IPS-18a (cell line): ENCODE data around the gene THRB.

ENCODE experiments used
- H3K27ac ChIP-seq: one replicate; pipeline ENCODE4 v1.5.1; 2013; ENCODE audit warnings: low read length
- H3K27me3 ChIP-seq: one replicate; pipeline ENCODE4 v1.6.1; 2013; ENCODE audit warnings: mild to moderate bottlenecking, low read length; ENCODE audit not compliant: control insufficient read depth, insufficient read depth
- H3K36me3 ChIP-seq: one replicate; pipeline ENCODE4 v1.6.1; 2013; ENCODE audit warnings: low read depth, low read length; ENCODE audit not compliant: control insufficient read depth
- H3K4me1 ChIP-seq: one replicate; pipeline ENCODE4 v1.6.1; 2013; ENCODE audit warnings: low read depth, low read length; ENCODE audit not compliant: control insufficient read depth
- H3K4me3 ChIP-seq: one replicate; pipeline ENCODE4 v1.5.1; 2013; ENCODE audit warnings: low read length
- H3K9ac ChIP-seq: one replicate; pipeline ENCODE4 v1.6.1; 2013; ENCODE audit warnings: mild to moderate bottlenecking, low read length, moderate library complexity
- H3K9me3 ChIP-seq: one replicate; pipeline ENCODE4 v1.6.1; 2013; ENCODE audit warnings: low read depth, low read length; ENCODE audit not compliant: control insufficient read depth

The THRB gene

DNA sequence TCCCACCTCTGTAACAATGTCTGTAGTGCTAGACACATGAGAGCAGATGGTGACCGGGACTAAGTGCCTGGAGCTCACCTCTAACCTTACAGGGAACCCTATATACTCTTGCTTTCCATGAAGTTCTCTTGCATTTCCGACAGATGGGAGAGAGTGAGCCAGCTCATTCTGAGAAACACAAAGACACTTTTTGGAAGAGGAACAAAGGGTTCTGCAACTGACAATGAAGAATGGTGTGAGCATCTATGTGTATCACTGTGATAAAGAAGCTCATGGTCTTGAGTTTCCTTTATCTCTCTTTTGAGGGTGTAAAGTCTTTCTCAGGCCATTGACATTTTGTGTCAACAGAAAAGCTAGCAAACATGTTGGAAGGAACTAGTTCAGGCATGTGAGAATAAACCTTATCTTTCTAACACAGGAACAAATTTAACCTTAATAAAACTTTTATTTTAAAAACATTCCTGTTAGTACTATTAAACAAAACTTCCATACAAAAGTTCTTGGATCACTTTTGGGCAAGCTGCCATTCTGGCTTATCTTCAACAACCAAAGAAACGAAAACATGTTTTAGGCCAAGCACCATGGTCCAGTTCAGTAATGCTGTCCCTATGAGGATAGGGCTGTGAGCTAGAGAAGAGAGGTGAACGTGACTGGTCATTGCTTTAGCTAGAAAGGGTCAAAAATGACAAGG, 142.7 kb downstream of the THRB start:
- Histone ChIP-seq H3K27ac (no peak overlapping the region), H3K9me3 (no peaks in the 10 kb centered on the region), H3K27me3 (no peaks in the 10 kb centered on the region), H3K4me1 (peaks cover 4% of the 10 kb centered on the region), H3K9ac (no peak overlapping the region), H3K4me3 (no peak overlapping the region), H3K36me3 (no peaks in the 10 kb centered on the region)

DNA sequence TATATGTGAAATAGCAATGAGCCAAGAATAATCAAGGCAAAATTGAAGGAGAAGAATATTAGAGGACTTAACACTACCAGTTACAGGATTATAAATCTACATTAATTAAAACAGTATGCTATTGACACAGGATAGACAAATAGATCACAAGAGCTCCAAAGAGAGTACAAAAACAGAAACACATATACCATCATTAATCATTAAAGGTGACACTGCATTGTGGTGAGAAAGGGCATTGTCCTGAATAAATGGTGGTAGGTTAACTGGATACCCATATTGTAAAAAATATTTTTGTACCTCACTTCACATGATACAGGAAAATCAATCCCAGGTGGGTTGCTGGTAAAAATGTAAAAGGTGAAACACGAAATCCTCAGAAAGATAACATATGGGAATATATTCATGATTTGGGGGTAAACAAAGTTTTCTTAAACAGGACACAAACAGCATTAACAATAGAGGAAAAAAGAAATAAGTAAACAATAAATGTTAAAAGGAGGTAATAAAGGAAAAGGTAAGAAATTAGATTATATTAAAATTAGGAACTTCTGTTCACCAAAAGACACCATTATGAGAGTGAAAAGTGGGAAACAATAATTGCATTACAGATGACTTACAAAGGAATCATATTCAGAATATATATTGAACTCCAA, 145.2 kb downstream of the THRB start:
- Histone ChIP-seq H3K9me3 (no peaks in the 10 kb centered on the region), H3K4me1 (peaks cover 4% of the 10 kb centered on the region), H3K36me3 (no peaks in the 10 kb centered on the region), H3K4me3 (no peak overlapping the region), H3K27ac (no peak overlapping the region), H3K9ac (no peak overlapping the region), H3K27me3 (no peaks in the 10 kb centered on the region)

DNA sequence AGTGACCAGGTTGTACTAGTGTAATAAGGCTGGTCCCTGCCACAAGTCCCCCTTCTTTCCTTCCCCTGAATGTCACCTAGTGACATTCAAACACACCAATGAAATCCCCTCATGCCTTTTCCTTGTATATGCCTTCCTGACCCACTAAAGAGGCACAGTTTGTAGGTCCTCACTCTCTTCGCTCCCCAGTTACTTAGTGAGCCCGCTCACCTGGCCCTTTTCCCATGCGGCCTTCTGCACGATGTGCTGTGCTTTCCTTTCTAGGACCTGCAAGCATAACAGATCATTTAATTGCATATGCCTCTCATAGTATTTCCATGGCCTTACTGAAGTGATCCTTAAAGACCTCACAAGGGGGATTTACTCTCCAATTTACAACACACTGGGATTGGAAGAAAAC, 146.3 kb downstream of the THRB start:
- Histone ChIP-seq H3K4me1 (peaks cover 4% of the 10 kb centered on the region), H3K9ac (no peak overlapping the region), H3K9me3 (no peaks in the 10 kb centered on the region), H3K27ac (no peak overlapping the region), H3K36me3 (no peaks in the 10 kb centered on the region), H3K4me3 (no peak overlapping the region), H3K27me3 (no peaks in the 10 kb centered on the region)

DNA sequence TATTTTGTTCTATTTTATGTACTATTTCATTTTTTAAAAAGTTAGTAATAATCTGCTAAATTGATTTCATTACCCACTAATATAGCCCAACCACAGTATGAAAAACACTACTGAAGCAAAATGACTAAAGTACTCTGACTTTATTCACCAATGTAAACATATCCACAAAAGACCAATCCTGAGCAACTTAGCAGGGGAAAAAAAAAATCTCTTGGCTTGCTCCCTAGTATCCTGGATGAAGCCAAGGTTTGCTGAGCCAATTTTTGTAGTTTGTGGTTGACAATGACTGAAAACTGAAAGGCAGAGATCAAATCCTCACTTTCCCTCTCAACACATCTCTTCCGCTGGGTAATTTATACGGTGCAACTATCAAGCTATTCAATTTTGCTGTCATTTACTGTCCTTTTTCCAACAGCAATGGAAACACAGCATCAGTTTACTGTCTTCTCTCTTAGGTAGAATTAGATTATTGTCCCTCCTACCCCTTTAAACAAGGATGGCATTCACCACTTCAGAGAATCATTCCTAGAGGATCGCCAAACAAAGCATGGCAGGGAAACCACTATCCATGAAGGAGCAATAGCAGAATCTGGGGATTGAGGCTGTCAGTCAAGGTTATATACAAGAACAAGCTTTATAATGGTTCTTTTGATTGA, 149.7 kb downstream of the THRB start:
- Histone ChIP-seq H3K27ac (no peak overlapping the region), H3K9ac (no peak overlapping the region), H3K36me3 (no peaks in the 10 kb centered on the region), H3K9me3 (no peaks in the 10 kb centered on the region), H3K4me1 (peaks cover 4% of the 10 kb centered on the region), H3K27me3 (no peaks in the 10 kb centered on the region), H3K4me3 (no peak overlapping the region)

DNA sequence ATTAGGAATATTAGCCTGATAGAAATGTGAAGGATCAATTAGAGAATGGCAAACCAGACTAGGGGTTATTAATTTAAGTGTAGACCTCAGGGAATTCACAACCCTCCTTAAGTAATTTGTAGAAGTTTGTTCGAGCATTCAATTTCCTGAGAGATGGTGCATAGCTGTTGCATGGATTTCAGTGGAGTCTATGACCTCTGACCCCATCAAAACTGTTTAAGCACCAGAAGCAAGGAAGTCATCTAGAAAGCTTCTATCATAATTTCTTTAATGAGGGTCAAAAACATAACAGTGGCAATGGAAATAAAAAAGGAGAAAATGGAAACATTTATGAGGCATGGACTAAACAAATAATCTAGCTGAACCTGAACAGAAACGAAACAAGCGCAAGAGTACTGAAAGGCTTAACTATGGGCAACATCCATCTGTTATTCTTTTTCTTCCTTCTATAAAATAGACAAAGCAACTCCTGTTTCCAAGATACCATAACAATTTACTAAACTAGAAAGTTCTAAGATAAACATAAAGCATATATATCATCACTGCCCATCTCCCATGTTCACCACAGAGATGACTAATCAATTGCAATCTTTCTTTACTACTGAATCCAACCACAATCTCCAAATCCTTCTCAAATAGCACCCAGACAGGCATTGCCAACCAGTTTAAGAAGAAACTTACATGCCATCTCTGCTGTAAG, 151.4 kb downstream of the THRB start:
- Histone ChIP-seq H3K4me3 (no peak overlapping the region), H3K4me1 (no peaks in the 10 kb centered on the region), H3K9me3 (no peaks in the 10 kb centered on the region), H3K27ac (no peak overlapping the region), H3K9ac (no peak overlapping the region), H3K27me3 (no peaks in the 10 kb centered on the region), H3K36me3 (no peaks in the 10 kb centered on the region)

DNA sequence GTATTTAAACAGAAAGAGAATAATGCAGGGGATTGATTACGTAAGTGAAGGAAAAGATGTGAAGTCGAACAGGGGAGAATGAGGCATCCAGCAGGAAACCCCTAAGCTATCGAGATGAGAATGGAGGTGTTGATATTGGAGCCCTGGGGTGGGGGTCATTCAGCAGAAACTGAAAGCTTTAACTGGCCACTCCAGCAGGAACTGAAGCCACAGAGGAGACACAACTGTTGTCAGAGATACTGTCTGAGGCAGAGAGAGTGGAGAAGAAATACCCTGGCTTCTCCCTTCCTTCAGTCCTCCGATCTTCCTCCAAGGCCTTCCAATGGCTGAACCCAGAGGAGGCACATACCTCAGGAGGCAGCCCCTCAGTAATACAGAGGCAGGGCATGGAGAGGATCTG, 152.4 kb downstream of the THRB start:
- no peaks in the 10 kb centered on the region for H3K9me3 ChIP-seq
- H3K4me3 ChIP-seq = no peak overlapping the region
- H3K36me3 ChIP-seq = no peaks in the 10 kb centered on the region
- no peak overlapping the region for H3K9ac ChIP-seq
- H3K27ac ChIP-seq = no peak overlapping the region
- H3K4me1 ChIP-seq = no peaks in the 10 kb centered on the region
- H3K27me3 ChIP-seq = no peaks in the 10 kb centered on the region

DNA sequence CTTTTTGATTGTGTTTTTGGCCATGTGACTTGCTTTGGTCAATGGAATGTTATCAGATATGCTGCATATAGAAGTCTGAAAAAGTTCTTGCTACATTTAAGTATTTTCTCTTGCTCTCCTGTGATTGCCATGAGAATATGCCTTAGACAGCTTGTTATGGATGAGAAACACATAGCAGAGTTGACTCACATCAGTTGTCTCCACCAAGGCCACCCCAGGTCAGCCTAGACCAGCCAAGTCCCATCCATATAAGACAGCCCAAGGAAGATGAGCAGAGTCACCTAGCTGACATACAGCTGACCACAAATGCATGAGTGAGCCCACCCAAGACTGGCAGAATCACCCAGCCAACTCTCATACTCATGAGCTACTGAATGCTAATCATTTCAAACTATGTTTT, 153.0 kb downstream of the THRB start:
- no peak overlapping the region for H3K9ac ChIP-seq
- H3K36me3 ChIP-seq = no peaks in the 10 kb centered on the region
- no peaks in the 10 kb centered on the region for H3K9me3 ChIP-seq
- H3K4me3 ChIP-seq = no peak overlapping the region
- no peaks in the 10 kb centered on the region for H3K27me3 ChIP-seq
- H3K4me1 ChIP-seq = no peaks in the 10 kb centered on the region
- no peak overlapping the region for H3K27ac ChIP-seq

DNA sequence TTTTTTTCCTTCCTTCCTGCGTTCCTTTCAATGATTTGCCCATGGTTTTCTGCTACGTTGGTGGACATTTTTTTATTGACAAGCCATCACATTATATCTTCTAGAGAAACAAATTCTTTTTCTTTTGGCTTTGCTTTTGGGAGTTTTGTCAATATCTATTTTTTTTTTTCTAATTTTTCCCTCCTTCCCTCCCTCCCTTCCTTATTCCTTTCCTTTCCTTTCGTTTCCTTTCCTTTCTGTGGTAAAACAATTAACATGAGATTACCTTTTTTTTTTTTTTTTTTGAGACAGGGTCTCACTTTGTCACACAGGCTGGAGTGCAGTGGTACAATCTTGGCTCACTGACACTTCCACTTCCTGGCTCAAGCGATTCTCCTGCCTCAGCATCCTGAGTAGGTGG, 153.7 kb downstream of the THRB start:
- Histone ChIP-seq H3K36me3 (no peaks in the 10 kb centered on the region), H3K9ac (no peak overlapping the region), H3K4me1 (no peaks in the 10 kb centered on the region)

DNA sequence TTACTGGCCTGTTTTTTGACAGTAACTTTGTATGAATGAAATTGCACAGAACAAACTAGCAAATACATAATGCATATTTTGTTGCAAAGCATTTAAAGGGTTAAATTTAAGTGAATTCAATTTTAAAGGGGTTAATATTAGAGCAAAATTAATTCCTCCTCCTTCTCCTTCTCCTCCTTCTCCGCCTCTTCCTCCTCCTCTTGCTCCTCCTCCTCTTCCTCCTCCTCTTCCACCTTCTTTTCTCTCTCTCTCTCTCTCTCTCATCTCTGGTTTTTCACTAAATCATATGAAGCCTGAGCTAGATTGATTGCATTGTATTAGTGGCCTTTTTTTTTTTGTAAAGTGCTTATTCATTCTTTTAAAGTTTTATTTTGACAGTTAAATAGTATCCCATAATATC, 154.5 kb downstream of the THRB start:
- H3K9ac ChIP-seq = no peak overlapping the region
- H3K4me3 ChIP-seq = no peak overlapping the region
- no peaks in the 10 kb centered on the region for H3K36me3 ChIP-seq
- H3K27me3 ChIP-seq = no peaks in the 10 kb centered on the region
- H3K27ac ChIP-seq = no peak overlapping the region
- no peaks in the 10 kb centered on the region for H3K4me1 ChIP-seq
- H3K9me3 ChIP-seq = no peaks in the 10 kb centered on the region

More for the DNA sequence above, 153.7 kb downstream of the THRB start:
- no peaks in the 10 kb centered on the region for H3K9me3 ChIP-seq
- no peaks in the 10 kb centered on the region for H3K27me3 ChIP-seq
- no peak overlapping the region for H3K4me3 ChIP-seq
- H3K27ac ChIP-seq = no peak overlapping the region

DNA sequence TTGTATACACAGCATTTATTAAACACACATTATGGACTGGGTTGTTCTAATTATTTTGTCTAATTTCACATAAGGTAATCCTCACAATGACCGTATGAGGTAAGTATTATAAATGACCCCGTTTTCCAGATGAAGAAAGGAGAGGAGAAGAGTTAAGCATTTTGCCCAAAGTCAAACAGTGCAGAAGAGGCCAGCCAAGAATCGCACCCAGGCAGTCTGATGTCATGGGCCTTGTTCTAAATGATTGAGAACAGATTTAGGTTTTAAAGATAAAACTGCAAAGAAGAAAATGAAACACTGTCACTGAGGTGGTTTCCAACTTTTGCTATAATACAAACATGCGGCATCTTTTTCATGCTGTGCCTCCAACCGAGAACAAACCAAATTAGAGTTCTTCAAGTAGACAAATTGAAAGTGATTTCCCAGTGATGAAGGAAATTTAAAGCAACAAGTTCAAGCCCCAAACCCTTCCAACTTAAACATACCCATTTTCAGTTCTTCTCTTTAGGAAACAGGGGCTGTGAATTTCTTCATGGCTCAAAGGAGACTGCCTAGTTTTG, 155.3 kb downstream of the THRB start:
- Histone ChIP-seq H3K4me3 (no peak overlapping the region), H3K36me3 (no peaks in the 10 kb centered on the region), H3K9ac (no peak overlapping the region), H3K27ac (no peak overlapping the region), H3K27me3 (no peaks in the 10 kb centered on the region), H3K4me1 (no peaks in the 10 kb centered on the region), H3K9me3 (no peaks in the 10 kb centered on the region)

DNA sequence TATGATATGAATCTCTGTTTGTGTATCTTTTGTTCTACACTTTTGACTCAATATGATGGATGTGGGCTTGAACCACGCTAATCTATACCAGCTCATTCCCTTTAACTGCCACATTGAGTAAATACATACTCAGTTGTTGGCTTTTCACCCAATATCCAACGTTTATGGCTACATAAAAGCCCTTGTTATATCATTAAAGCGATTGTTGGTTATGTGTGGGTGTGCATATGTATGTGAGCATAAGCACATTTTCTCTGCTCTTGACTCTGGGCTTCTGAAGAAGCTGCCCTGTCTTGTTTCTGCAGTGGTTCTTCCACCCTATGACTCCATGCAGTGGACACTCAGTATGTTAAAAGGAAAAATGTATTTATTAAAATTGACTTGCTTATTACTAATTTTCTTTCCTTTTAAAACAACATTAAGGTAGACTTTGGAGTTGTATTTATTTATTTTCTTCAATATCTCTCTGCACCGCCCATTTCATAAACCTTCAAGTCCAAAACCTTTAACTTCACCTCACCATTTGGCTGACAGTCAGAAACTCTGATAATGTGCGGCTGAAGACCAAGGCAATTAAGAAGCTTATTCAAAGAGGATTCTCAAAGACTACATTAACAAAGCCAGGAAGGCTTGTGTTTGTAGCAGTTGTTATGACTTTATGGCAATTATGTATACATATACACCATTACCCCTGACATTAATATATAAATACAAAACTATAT, 156.1 kb downstream of the THRB start:
- Histone ChIP-seq H3K4me3 (no peak overlapping the region), H3K4me1 (no peaks in the 10 kb centered on the region), H3K9me3 (no peaks in the 10 kb centered on the region), H3K27me3 (no peaks in the 10 kb centered on the region), H3K27ac (no peak overlapping the region), H3K9ac (no peak overlapping the region), H3K36me3 (no peaks in the 10 kb centered on the region)
